ENCODE results near the gene NPAS3.

The NPAS3 gene

GRCh38 chr14:33811721-33812120 is 873.0 kb downstream of the NPAS3 start:
- Mint-ChIP-seq H3K36me3 (ENCODE audit: low read depth) (no peaks in the 10 kb centered on the region), H3K9me3 (no peaks in the 10 kb centered on the region), H3K4me3 (no peak overlapping the region), H3K4me1 (no peaks in the 10 kb centered on the region), H3K27me3 (ENCODE audit: low read depth) (peaks cover 7% of the 10 kb centered on the region), H3K27ac (no peak overlapping the region)
- no peak for TF ChIP-seq CTCF (IDR thresholded peaks at IDR 0.05; ENCODE audit: unreplicated experiment in 3 of 3)

DNA sequence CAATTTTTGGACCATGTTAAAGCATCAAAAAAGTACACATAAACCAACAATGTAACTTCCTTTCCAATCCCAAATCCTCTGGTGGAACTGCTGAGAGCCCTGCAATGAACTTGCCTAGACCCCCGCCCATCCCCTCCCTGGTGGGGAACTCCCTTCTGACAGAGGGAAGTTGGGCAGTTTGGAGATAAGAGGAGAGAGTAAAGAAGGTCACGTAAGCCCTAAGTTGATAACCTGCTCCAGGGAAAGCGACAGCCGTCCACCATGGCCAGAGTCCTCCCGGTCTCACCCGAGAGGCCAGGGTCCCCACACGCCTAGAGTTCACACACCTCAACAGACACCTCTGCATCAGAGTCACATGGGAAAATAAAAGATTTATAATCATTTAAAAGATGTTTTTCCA is 873.5 kb downstream of the NPAS3 start:
- H3K4me1 Mint-ChIP-seq, result no peaks in the 10 kb centered on the region
- H3K27ac Mint-ChIP-seq, result no peak overlapping the region
- no peaks in the 10 kb centered on the region for H3K9me3 Mint-ChIP-seq
- peaks cover 4% of the 10 kb centered on the region for H3K27me3 Mint-ChIP-seq (ENCODE audit: low read depth)
- H3K4me3 Mint-ChIP-seq, result no peak overlapping the region
- TF ChIP-seq CTCF (IDR thresholded peaks at IDR 0.05; ENCODE audit: unreplicated experiment in 3 of 3), result no peak
- H3K36me3 Mint-ChIP-seq (ENCODE audit: low read depth), result no peaks in the 10 kb centered on the region

DNA sequence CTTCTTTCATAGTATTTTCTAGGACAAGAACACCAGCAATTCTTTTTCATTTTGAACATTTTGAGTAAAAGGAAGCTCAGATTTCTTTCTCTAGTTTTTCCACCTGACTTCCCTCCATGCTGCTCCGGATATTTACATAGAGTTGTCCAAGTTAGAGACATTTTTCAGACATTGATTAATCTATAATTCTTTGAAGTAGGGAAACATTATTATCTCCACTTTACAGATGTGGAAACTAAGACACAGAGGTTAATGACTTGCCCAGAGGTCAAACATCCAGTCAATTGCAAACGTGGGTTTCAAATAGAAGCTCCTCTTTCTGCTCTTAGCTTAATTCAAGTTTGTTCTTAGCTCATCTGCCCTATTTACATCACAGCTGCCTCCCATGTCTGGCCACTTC is 873.9 kb downstream of the NPAS3 start:
- H3K36me3 Mint-ChIP-seq (ENCODE audit: low read depth), result no peaks in the 10 kb centered on the region
- H3K27me3 Mint-ChIP-seq (ENCODE audit: low read depth), result peaks cover 3% of the 10 kb centered on the region

DNA sequence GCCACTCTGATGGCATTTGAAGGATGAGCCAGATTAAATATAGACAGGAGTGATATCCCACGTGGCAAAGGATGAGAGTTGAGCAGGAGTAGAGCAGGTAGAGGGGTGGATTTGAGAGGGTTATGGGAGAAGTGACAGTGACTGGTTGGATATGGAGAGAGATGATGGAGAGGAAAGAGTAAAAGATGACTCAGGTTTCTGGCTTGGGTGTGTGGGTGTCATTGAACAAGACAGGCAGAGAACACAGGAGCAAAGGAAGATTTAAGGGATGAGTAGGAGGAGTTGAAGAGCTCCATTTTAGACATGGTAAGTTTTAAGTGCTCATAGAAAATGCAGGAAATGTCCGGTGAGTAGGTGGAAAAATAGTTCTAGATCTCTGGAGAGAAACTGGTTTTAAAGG is 875.3 kb downstream of the NPAS3 start:
- Mint-ChIP-seq H3K36me3 (ENCODE audit: low read depth) (no peaks in the 10 kb centered on the region), H3K4me1 (no peaks in the 10 kb centered on the region), H3K4me3 (no peak overlapping the region), H3K27ac (no peak overlapping the region), H3K27me3 (ENCODE audit: low read depth) (no peaks in the 10 kb centered on the region), H3K9me3 (no peaks in the 10 kb centered on the region)
- TF ChIP-seq CTCF (IDR thresholded peaks at IDR 0.05; ENCODE audit: unreplicated experiment in 3 of 3), result no peak

More for the DNA sequence above, 873.9 kb downstream of the NPAS3 start:
- no peak for TF ChIP-seq CTCF (IDR thresholded peaks at IDR 0.05; ENCODE audit: unreplicated experiment in 3 of 3)
- Mint-ChIP-seq H3K27ac (no peak overlapping the region), H3K4me3 (no peak overlapping the region), H3K4me1 (no peaks in the 10 kb centered on the region), H3K9me3 (no peaks in the 10 kb centered on the region)

DNA sequence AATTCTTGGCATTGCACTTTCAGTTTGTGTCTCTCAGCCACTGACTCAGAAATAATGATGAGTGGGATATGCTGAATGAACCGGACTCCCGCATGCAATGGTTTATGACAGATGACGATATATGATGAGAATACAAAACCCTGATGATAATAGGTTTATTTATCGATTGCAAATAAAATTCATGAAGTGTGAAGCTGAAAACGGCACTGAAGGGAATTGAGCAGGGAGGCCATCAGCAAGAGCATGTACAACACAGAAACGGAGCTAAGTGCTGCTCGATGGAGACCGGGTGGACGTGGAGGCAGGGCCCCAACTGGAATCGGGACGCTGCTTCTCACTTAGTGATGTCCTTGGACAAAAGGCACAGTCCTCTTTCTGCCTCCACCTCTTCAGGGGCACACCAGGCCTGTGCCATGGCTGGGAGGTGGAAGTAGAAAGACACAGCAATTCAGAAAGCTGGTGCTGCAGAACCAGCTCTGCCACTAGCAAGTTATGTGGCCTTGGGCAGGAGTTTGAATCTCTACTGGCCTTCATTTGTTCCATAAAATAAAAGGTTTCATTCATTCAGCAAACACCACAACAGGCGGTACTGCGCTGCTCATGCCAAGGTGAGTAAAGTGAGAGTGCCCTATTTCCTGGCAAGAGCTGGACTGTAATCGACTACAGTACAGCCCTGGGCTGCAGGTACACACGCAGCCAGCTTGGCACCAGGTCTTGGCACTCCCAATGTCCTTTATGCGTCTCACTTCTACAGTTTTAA is 895.2 kb downstream of the NPAS3 start:
- Mint-ChIP-seq H3K36me3 (ENCODE audit: low read depth) (peaks cover 4% of the 10 kb centered on the region), H3K4me3 (no peak overlapping the region), H3K27ac (no peak overlapping the region), H3K4me1 (peaks cover 13% of the 10 kb centered on the region), H3K9me3 (peaks cover 12% of the 10 kb centered on the region), H3K27me3 (ENCODE audit: low read depth) (no peaks in the 10 kb centered on the region)
- no peak for TF ChIP-seq CTCF (IDR thresholded peaks at IDR 0.05; ENCODE audit: unreplicated experiment in 3 of 3)

Measured in nephron (organoid).